ENCODE results near the gene SF3B2. TPM values are rescaled to one million over a fixed set of nuclear protein-coding genes. Genes with fewer than 3 reads are reported as not detected.

The SF3B2 gene
- total RNA-seq, 1 experiment from 2014 or later = 237 TPM

GRCh38 chr11:66118847-66119246 is 66.7 kb downstream of the SF3B2 start:
- H3K4me1 ChIP-seq (ENCODE audit: insufficient read depth, low read length) = peaks cover 10% of the 10 kb centered on the region
- no peak overlapping the region for H4K91ac ChIP-seq (ENCODE audit: insufficient read length, low read depth, low read length)
- WGBS (ENCODE audit: extremely low coverage, insufficient read length, low lambda C conversion rate) = no CpG with 5 or more reads among the region's 3 CpGs
- H3K9me3 ChIP-seq (ENCODE audit: control insufficient read depth, low read depth, low read length) = no peaks in the 10 kb centered on the region
- TF ChIP-seq CTCF (conservative IDR thresholded peaks at IDR 0.05) = no peak
- no peak overlapping the region for H3K4ac ChIP-seq (ENCODE audit: low read depth, low read length)
- H3K14ac ChIP-seq (ENCODE audit: insufficient read depth, low read length) = no peak overlapping the region
- Mint-ChIP-seq H3K36me3 (ENCODE audit: insufficient read depth in 1 of 3, low read depth in 3 of 3) (no peaks in the 10 kb centered on the region), H3K27me3 (ENCODE audit: low read depth) (peaks cover 2% of the 10 kb centered on the region; the same call in 1 of the 2 replicates), H3K9me3 (no peaks in the 10 kb centered on the region), H3K27ac (0 out of 7 replicates have a peak overlapping the region, but pooled peaks of 1 of the 3 experiments have one; percentile 27), H3K4me1 (peaks cover 20 to 28% of the 10 kb centered on the region in 2 experiments), H3K4me3 (no peak overlapping the region)
- no peak overlapping the region for H3K4me2 ChIP-seq (ENCODE audit: insufficient read depth, insufficient read length, low read length)
- no peak overlapping the region for H3K27ac ChIP-seq (ENCODE audit: insufficient read length, low read depth, low read length)
- H3K23me2 ChIP-seq (ENCODE audit: insufficient read length, low read depth, low read length, poor library complexity, severe bottlenecking) = no peaks in the 10 kb centered on the region
- no peak overlapping the region for H2BK5ac ChIP-seq (ENCODE audit: insufficient read length, low read length)
- no peak overlapping the region for H3K18ac ChIP-seq (ENCODE audit: insufficient read length, low read depth, low read length)
- no peak overlapping the region for H2AK5ac ChIP-seq (ENCODE audit: insufficient read length, low read length)
- H3K79me1 ChIP-seq (ENCODE audit: insufficient read depth, low read depth, low read length, poor library complexity, severe bottlenecking) = no peaks in the 10 kb centered on the region
- no peak overlapping the region for H3K9ac ChIP-seq (ENCODE audit: extremely low read depth, insufficient read length, low read length)
- no peak overlapping the region for H4K5ac ChIP-seq (ENCODE audit: insufficient read length, low read depth, low read length)
- H3K56ac ChIP-seq (ENCODE audit: insufficient read length, low read depth, low read length) = no peak overlapping the region
- H3K79me2 ChIP-seq (ENCODE audit: insufficient read depth, low read length) = no peaks in the 10 kb centered on the region
- H4K8ac ChIP-seq (replicated peaks; ENCODE audit: insufficient read length, low read depth, low read length) = no peak overlapping the region
- no peak overlapping the region for H2BK15ac ChIP-seq (ENCODE audit: low read depth, low read length)
- H2BK120ac ChIP-seq (ENCODE audit: low read depth, low read length, poor library complexity, severe bottlenecking) = no peak overlapping the region
- no peaks in the 10 kb centered on the region for H4K20me1 ChIP-seq (ENCODE audit: control insufficient read depth, insufficient read depth, insufficient read length)
- H3T11ph ChIP-seq (ENCODE audit: low read length) = no peak overlapping the region
- H2BK20ac ChIP-seq (ENCODE audit: low read depth, low read length, poor library complexity, severe bottlenecking) = no peak overlapping the region
- no peak overlapping the region for H2BK12ac ChIP-seq (ENCODE audit: insufficient read length, low read depth, low read length)
- H2AFZ ChIP-seq (ENCODE audit: low read length) = no peak overlapping the region
- H3K23ac ChIP-seq (ENCODE audit: insufficient read length, low read depth, low read length) = no peak overlapping the region
- no peaks in the 10 kb centered on the region for H3K27me3 ChIP-seq (ENCODE audit: insufficient read depth, low read length)
- DNase-seq = no peak

Other genes with a start within 250 kb of the SF3B2 start
- gene SNX32, start 218.4 kb upstream of the SF3B2 start, total RNA-seq (2021) = 0.88 and 1.2 TPM in 2 replicates
- gene CFL1, start 194.2 kb upstream of the SF3B2 start, total RNA-seq (2021) = 1,107 and 1,147 TPM in 2 replicates
- gene MUS81, start 191.9 kb upstream of the SF3B2 start, total RNA-seq (2021) = 45.0 and 49.2 TPM in 2 replicates
- 22.9 and 26.2 TPM in 2 replicates for gene EFEMP2, start 179.6 kb upstream of the SF3B2 start, total RNA-seq (2021)
- not detected in 2 replicates for gene CTSW, start 172.5 kb upstream of the SF3B2 start, total RNA-seq (2021)
- gene FIBP, start 163.9 kb upstream of the SF3B2 start, total RNA-seq (2021) = 86.8 and 87.0 TPM in 2 replicates
- gene CCDC85B, start 161.7 kb upstream of the SF3B2 start, total RNA-seq (2021) = 23.3 and 23.4 TPM in 2 replicates
- 33.7 and 36.1 TPM in 2 replicates for gene FOSL1, start 152.0 kb upstream of the SF3B2 start, total RNA-seq (2021)
- 14.0 and 15.7 TPM in 2 replicates for gene C11orf68, start 133.3 kb upstream of the SF3B2 start, total RNA-seq (2021)
- 101 and 105 TPM in 2 replicates for gene DRAP1, start 132.9 kb upstream of the SF3B2 start, total RNA-seq (2021)
- 2.2 and 3.1 TPM in 2 replicates for gene TSGA10IP, start 106.9 kb upstream of the SF3B2 start, total RNA-seq (2021)
- 52.0 and 57.8 TPM in 2 replicates for gene SART1, start 90.6 kb upstream of the SF3B2 start, total RNA-seq (2021)
- gene EIF1AD, start 50.2 kb upstream of the SF3B2 start, total RNA-seq (2021) = 46.7 and 52.6 TPM in 2 replicates
- 346 and 359 TPM in 2 replicates for gene BANF1, start 49.9 kb upstream of the SF3B2 start, total RNA-seq (2021)
- gene CST6, start 40.4 kb upstream of the SF3B2 start, total RNA-seq (2021) = not detected in 2 replicates
- gene CATSPER1, start 25.9 kb upstream of the SF3B2 start, total RNA-seq (2021) = not detected in 2 replicates
- gene GAL3ST3, start 3.2 kb upstream of the SF3B2 start, total RNA-seq (2021) = 17.2 and 19.8 TPM in 2 replicates
- gene PACS1, start 17.9 kb downstream of the SF3B2 start, total RNA-seq (2021) = 28.7 and 35.5 TPM in 2 replicates
- gene KLC2, start 205.3 kb downstream of the SF3B2 start, total RNA-seq (2021) = 56.7 and 59.7 TPM in 2 replicates
- gene RAB1B, start 216.3 kb downstream of the SF3B2 start, total RNA-seq (2021) = 118 and 122 TPM in 2 replicates
- gene CNIH2, start 225.8 kb downstream of the SF3B2 start, total RNA-seq (2021) = 11.8 and 12.0 TPM in 2 replicates
- 64.3 and 71.6 TPM in 2 replicates for gene YIF1A, start 236.8 kb downstream of the SF3B2 start, total RNA-seq (2021)
- 1.2 and 1.4 TPM in 2 replicates for gene TMEM151A, start 239.5 kb downstream of the SF3B2 start, total RNA-seq (2021)